Stimulated activated CD4-positive, alpha-beta T cell treated with anti-CD3 and anti-CD28 coated beads, Interleukin-2, amount 100 ng/mL, for 4 hours (primary cell): ENCODE measurements around the gene TIPIN.
"Not testable (repeated sequence)": the region's sequence is repeated elsewhere in the genome, so short reads cannot be mapped to it uniquely, and the experiment has no call there.

Experiments used
- DNase-seq: peaks from one replicate; pipeline ENCODE4 v3.0.0-alpha.2; 2020; ENCODE audit warnings: low read depth

The TIPIN gene

DNA sequence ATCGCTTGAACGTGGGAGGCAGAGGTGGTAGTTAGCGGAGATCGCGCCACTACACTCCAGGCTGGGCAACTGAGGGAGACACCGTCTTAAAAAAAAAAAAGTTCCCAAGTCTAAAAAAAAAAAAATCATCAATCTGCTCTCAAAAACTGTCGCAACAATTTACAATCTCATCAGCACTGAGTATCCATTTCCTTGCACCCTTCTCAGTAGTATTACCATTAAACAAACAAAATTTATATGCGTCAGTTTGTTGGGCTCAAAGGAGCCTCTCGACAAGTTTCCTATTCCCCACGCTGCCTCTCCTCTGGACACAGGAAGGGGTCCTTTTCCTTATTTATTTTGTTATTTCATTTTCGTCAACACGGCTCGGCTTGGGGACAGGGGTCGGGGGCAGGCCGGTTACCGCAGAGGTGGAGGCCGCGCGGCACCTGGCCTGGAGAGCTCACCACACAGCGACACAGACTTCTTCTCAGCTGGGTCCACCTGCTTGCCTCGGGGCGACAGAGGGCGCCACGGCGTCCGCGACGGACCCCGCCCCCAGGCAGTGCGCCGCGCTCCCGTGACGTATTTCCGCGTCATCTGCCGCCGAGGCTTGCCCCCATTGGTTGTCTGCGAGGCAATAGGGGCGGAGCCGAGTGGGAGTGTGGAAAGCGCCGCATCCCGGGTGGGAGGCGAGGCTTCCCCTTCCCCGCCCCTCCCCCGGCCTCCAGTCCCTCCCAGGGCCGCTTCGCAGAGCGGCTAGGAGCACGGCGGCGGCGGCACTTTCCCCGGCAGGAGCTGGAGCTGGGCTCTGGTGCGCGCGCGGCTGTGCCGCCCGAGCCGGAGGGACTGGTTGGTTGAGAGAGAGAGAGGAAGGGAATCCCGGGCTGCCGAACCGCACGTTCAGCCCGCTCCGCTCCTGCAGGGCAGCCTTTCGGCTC is 30.0 kb upstream of the TIPIN start, which contains the start of gene MAP2K1:
Gene MAP2K1, plus strand, starts transcription at position 709 of the 920 bp plus-strand sequence. CDS start 436 bp downstream, outside the sequence.
- DNase-seq: peak; percentile 98

DNA sequence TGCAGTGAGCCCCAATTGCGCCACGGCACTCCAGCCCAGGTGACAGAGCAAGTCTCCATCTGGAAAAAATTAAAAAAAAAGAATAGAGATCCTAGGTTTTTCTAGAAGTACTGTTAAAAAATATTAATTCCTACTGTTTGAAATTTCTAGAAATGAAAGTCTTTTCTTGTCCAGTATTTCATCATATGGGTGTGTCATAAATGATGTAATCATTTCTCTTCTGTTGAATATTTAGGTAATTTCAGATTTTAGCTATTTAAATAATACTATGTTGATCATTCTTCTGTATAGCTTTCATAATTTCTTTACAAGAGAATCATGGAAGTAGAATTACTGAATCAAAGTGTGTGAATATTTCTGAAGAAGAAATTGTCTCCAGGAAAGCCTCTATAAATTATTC is 24.9 kb upstream of the TIPIN start:
- DNase-seq: not testable (repeated sequence)

DNA sequence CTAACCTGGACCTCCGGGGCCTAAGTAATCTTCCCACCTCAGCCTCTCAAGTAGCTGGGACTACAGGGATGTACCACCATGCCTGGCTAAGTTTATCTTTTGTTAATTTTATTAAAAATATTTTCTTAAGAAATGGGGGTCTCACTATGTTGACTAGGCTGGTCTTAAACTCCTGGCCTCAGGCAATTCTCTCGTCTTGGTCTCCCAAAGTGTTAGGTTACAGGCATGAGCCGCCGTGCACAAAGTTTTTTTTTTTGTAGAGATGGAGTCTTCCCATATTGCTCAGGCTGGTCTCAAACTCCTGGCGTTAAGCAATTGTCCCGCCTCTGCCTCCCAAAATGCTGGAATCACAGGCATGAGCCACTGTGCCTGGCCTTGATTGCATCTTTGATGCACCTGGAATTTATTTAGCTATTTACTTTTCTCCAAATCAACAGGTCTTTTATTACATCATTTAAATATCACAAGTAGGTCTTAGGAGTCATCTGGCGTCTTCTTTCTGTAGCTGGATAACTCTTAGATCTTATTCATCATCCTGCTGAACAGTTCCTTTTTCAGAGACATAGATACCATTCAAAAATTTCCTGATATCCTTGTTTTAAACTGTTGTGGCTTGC is 22.4 kb upstream of the TIPIN start:
- no peak for DNase-seq

DNA sequence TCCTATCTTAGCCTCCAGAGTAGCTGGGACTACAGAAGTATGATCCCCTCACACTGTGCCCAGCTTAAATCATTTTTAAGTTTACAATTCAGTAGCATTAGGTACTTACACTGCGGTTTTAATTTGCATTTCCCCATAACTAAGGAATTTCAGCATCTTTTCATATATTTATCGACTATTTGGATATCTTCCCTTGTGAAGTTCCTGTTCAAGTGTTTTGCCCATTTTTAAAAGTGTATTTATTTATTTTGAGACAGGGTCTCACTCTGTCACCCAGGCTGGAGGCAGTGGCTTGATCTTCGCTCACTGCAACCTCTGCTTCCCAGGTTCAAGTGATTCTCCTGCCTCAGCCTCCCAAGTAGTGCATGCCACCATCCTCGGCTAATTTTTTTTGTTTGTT is 17.7 kb upstream of the TIPIN start:
- no peak for DNase-seq

DNA sequence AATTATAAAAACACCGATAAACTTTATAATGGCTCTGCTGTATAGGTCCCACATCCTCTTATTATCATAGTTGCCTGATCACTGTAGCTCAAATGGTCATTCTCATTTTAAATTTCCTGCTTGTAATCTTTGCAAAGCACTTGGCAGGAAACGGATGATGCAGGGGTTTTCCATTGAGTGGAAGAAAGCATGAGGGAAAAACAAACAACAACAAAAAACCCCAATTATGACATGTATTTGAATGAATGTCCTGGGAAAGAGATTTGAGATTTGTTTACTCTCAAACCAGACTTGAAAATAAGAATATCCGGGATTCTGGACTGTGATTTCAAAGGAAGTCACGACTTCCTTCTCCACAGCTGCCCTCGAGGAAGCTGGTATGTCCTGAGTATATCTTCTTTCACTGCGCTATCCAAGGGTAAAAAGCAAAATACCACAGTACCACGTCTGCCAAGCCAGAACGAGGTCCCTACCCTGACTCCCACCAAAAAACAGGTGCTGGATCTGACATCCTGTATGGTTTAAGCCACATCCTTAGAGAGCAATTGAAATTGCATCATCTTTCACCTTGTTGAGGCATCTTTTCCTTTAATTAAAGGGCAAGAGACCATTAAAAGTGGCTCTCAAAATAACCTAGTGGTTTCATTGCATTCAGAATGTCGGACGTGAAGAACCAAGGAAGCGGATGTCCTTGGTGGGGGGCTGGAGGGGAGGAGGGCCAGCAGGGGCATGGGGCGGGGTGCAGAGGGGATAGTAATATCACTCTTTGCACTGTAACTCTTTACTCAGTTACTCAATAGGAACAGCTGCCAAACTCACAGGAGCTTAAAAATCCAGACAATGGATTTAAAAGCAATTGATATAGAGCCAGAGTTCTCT is 13.5 kb upstream of the TIPIN start:
- DNase-seq: no peak

DNA sequence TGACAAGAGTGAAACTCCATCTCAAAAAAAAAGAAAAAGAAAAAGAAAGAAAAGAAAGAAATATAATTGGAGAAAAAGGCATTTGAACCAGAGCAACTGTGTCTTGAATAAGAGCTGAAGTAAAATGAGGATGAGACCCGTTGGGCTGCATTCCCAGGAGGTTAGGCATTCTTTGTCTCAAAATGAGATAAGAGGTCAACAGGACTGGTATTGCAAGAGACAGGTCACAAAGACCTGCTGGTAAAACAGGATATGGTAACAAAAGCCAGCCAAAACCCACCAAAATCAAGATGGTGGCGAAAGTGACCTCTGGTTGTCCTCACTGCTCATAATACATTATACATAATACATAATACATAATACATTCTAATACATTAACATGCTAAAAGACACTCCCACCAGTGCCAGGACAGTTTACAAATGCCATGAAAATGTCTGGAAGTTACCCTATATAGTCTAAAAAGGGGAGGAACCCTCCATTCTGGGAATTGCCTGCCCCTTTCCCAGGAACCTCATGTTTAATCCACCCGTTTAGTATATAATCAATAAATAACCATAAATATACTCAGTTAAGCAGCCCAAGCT is 8.6 kb upstream of the TIPIN start:
- no peak for DNase-seq

DNA sequence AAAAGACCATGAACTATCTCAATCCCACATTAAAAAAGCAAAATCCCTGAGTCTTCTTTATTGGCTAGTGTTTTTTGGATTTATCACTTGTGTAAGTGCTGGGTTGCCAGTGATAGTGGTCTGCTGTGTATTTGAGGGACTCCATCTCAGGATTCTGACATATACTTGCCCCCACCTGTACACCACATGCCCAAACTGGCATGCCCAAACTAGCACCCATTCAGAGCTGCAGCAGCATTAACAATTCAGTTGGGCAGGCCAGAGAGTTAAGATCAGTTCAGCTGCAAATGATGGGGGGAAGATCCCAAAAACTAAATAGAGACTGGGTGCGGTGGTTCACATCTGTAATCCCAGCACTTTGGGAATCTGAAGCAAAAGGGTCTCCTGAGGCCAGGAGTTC is 6.3 kb upstream of the TIPIN start:
- no peak for DNase-seq

DNA sequence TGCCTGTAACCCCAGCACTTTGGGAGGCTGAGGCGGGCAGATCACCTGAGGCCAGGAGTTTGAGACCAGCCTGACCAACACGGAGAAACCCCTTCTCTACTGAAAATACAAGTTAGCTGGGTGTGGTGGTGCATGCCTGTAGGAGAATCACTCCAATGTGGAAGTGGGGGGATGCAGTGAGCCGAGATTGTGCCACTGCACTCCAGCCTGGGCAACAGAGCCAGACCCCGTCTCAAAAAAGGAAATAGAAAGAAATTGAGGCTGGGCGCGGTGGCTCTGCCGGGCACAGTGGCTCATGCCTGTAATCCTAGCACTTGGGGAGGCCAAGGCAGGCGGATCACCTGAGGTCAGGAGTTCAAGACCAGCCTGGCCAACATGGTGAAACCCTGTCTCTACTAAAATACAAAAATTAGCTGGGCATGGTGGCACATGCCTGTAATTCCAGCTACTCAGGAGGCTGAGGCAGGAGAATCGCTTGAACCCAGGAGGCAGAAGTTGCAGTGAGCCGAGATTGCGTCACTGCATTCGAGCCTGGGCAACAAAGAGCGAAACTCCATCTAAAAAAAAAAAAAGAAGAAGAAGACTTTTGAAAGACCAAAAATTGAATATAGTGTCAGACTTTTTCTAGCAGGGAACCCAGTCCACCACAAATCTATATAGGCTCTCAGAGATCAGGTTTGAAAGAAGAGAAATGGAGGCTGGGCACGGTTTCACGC is 5.4 kb upstream of the TIPIN start:
- DNase-seq: not testable (repeated sequence)

DNA sequence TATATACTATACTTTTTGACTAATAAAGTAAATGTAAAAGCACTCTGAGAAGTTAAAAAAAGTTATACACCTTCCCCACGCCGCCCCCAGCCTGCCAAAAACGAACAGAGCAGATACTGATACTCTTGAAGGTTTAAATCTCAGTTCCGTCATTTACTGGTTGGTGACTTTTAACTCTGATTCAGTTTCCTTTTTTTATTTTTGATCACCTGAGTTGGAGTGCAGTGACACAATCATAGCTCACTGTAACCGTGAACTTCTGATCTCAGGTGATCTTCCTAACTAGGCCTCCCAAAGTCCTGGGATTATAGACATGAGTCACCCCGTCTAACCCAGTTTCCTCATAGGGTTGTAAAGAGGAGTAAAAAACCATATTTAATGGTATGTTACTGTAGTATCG is 3.3 kb upstream of the TIPIN start:
- no peak for DNase-seq

DNA sequence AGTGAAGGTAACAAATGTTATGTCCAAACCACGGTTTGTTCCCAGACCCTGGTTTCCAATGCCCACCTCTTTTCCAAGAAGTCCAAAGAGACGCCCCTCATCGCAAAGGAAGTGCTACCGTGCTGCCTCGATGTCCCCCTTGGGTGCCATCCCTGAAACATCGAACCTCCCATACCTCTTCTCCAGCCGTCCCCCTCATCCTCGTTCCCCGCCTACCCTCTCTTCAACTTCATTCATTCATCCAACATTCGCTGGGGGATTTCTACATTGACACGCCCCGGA is 467 bp downstream of the TIPIN start:
- DNase-seq: no peak

DNA sequence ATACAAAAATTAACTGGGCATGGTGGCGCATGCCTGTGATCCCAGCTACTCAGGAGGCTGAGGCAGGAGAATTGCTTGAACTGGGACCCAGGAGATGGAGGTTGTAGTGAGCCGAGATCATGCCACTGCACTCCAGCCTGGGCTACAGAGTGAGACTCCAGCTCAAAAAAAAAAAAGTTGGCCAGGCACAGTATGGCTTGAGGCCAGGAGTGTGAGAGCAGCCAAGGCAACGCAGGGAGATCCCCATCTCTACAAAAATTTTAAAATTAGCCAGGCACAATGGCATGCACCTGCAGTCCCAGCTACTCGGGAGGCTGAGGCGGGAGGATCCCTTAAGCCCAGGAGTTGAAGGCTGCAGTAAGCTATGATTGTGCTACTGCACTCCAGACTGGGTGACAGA is 8.0 kb downstream of the TIPIN start:
- not testable (repeated sequence) for DNase-seq

DNA sequence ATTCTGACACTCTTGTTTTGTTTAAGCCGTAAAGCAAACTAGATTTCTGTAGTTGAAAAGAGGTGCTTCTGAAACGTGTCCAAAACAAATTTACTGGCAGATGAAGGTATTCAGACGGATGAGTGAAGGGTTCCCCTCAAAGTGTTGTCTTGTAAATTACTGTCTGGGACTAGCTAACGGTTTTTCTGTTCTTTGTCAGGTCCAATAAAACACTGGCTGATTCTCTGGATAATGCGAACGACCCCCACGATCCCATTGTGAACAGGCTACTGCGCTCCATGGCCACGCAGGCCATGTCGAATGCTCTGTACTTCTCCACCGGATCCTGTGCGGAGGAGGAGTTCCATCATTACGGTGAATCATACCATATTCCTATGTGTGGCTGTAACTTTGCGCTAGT is 27.7 kb downstream of the TIPIN start:
- no peak for DNase-seq

DNA sequence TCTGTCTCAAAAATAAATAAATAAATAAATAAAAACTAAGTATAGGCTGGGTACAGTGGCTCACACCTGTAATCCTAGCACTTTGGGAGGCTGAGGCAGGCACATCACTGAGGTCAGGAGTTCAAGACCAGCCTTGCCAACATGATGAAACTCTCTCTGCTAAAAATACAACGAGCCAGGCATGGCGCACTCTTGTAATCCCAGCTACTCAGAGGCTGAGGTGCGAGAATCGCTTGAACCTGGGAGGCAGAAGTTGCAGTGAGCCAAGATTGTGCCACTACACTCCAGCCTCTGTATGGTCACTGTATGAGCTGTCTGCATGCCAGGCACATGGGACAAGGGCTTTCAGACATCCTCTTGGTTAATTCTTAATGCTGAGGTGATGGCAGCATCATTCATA is 28.7 kb downstream of the TIPIN start:
- DNase-seq: no peak

DNA sequence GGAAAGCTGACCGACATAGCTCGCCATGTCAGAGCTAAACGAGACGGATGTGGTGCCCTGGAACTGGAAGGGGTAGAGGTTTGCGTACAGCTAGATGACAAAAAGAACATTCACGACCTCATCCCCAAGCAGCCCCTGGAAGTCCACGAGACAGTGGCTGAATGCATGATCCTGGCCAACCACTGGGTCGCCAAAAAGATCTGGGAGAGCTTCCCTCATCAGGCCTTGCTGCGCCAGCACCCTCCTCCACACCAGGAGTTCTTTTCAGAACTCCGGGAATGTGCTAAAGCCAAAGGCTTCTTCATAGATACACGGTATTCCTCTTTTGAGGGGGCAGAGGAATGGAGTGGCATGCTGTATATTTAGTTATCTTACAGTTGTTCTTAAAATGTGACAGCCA is 30.4 kb downstream of the TIPIN start:
- DNase-seq: no peak

DNA sequence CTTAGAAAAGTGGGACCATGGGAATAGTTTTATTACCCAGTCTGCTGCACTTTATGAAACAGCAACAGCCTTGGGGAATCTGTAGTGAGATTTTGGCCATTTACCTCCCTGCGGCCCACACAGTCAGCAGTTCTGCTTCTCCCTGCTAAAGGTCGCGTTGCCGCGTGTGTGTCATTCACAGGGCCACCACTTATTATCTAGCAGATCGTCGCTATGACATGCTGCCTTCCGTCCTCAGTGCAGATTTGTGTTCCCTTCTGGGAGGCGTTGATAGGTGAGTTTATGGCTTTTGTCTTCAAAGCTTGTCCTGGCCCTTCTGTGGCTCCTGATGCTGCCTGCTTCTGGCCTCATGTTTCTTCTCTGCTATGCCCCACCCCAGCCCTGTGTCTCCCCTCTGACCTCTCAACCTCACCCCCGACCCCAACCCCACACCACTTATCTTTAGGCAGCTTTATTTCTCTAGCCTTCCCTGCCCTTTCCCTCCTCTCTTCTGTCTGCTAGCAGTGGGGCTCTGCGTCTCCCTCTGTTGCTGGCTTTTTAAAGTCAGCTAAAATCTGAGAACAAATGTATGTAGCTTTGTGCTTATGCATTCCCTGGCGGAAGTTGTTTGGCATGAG is 33.1 kb downstream of the TIPIN start:
- DNase-seq: no peak

DNA sequence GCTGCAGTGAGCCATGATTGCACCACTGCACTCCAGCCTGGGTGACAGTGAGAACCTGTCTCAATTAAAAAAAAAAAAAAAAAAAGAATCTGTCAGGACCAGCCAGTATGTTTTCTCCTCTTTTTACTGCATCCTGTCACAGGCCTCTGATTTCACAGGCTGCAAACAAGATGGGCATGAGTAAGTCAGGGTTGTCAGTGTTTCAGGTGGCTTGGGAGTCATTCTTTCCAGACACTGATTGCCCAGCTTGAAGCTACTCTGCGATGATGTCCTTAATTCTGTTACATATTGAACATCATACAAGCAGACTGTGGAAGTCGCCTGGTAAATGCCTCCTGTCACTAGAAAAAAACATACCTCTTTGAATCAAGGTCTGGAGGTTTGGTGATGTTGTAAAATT is 44.3 kb downstream of the TIPIN start:
- no peak for DNase-seq

DNA sequence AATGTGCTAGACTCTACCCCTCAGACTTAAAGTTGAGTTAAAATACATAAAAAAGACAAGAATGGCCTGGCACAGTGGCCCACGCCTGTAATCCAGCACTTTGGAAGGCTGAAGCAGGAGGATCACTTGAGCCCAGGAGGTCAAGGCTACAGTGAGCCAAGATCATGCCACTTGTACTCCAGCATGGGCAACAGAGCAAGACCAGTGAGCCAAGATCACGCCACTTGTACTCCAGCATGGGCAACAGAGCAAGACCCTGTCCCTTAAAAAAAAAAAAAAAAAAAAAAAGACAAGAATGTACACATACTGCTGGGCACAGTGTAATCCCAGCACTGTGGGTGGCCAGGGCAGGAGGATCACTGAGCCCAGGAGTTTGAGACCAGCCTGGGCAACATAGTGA is 45.7 kb downstream of the TIPIN start:
- DNase-seq: no peak

DNA sequence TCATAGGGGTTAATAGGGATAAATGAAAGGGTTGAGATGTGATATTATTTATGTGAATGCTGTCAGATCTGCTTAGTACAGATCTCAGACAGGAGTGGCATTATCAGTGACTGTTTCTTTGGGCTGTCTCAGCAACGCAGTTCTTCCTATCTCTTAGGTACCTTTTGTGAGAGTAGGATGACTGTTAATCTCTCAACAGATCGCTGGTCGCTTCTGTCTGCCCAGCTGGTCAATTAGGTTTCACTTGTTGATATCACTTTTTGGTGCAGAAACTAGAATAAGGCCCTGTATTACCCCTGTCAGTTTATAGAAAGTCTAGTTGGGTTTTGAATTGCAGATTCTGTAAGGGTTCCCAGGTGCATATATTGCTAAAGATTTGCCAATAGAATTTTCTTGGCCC is 46.7 kb downstream of the TIPIN start:
- DNase-seq: no peak

DNA sequence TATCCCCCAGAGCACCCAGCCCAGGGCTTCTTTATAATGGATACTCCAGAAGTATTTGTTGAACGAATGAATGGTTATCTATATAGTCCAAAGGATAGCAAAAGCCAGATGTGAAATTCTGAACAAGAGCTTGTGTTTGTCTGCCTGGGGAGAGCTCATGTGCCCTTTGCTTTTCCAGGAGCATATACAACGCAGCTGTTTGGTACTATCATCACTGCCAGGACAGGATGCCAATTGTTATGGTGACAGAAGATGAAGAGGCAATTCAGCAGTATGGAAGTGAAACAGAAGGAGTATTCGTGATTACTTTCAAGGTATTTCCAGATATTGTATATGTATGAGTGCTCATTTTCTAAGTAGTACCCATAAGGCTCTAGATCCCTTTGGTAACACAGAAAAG is 48.0 kb downstream of the TIPIN start:
- no peak for DNase-seq

DNA sequence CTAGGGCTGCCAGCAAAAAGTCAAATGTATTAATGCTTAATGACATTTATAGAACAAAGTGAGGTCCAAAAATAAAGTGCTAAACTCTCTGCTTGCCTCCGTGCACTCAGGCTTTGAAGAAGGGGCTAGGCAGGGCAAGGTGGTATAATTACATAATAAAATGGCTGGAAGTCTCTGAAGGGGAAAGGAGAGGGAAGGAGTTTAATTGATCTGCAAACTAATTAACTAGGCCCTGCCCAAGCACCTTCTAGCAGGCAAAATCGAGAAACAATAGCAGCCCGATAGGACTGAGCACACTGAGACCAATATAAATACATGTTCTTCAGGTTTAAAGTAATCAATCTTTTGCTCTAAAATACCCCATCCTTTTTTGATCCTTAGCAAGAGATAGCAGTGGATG is 50.1 kb downstream of the TIPIN start:
- DNase-seq: no peak

DNA sequence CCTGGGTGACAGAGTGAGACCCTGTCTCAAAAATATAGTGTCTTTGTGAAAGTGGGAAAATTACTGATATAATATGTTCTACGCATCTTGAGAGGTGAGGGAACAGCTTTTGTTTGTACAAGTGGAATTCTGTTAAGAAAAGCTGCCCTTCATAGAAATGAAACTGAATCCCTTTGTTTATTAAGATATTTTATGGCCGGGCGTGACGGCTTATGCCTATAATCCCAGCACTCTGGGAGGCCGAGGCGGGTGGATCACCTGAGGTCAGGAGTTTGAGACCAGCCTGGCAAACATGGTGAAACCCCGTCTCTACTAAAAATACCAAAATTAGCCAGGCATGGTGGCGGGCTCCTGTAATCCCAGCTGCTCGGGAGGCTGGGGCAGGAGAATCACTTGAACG is 52.1 kb downstream of the TIPIN start:
- not testable (repeated sequence) for DNase-seq
